Loucy (cell line): Measurements from ENCODE around the gene PPM1L.

ENCODE experiments used
- EZH2phosphoT487 ChIP-seq: fragments of 200-600 bp; IDR thresholded peaks from 2 replicates; pipeline ENCODE4 v1.6.1; 2018; ENCODE audit warnings: antibody characterized with exemption, mild to moderate bottlenecking, moderate library complexity, borderline replicate concordance
- TF ChIP-seq, protein P1 (sequence below): fragments of 200-600 bp; sonication (generic); conservative IDR thresholded peaks from 2 replicates; pipeline ENCODE4 v1.5.1; 2014; ENCODE audit warnings: mild to moderate bottlenecking, antibody characterized with exemption, low read length

DNA sequence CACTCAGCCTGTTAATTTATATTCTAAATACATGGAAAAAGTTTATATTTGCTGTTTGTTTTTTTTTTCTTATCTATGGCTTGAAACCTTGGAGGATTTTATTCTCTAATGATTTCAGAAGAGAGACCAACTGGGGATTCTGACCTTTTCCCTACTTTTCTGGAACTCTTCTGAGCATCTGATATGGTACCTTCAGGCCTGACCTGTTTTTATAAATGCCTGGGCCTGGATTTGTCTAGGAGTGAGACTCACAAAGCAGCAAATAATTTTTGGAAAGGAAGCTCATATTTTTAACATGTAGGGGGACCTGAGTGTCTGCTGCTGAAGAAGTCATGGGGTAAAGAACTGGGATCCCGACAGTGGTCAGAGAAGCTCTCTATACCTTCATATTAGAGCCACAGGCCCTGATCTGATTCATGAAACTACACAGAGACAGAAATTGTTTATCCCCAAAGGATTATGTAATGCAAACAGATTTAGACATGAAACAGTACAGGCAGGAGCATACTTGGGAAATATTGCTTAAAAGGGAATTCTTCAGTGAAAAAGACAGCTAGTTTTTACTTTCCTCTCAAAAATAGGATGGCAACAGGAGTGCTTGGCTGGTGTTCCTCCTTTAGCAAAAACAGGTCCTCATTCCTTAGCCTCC lies 15.9 kb downstream of the PPM1L start:
- TF ChIP-seq EZH2phosphoT487: no peak
- TF ChIP-seq, protein P1, sequence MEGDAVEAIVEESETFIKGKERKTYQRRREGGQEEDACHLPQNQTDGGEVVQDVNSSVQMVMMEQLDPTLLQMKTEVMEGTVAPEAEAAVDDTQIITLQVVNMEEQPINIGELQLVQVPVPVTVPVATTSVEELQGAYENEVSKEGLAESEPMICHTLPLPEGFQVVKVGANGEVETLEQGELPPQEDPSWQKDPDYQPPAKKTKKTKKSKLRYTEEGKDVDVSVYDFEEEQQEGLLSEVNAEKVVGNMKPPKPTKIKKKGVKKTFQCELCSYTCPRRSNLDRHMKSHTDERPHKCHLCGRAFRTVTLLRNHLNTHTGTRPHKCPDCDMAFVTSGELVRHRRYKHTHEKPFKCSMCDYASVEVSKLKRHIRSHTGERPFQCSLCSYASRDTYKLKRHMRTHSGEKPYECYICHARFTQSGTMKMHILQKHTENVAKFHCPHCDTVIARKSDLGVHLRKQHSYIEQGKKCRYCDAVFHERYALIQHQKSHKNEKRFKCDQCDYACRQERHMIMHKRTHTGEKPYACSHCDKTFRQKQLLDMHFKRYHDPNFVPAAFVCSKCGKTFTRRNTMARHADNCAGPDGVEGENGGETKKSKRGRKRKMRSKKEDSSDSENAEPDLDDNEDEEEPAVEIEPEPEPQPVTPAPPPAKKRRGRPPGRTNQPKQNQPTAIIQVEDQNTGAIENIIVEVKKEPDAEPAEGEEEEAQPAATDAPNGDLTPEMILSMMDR: no peak
